ENCODE measurements around the gene CPAMD8.
"Not testable (repeated sequence)": the region's sequence is repeated elsewhere in the genome, so short reads cannot be mapped to it uniquely, and the experiment has no call there.

CPAMD8 gene

DNA sequence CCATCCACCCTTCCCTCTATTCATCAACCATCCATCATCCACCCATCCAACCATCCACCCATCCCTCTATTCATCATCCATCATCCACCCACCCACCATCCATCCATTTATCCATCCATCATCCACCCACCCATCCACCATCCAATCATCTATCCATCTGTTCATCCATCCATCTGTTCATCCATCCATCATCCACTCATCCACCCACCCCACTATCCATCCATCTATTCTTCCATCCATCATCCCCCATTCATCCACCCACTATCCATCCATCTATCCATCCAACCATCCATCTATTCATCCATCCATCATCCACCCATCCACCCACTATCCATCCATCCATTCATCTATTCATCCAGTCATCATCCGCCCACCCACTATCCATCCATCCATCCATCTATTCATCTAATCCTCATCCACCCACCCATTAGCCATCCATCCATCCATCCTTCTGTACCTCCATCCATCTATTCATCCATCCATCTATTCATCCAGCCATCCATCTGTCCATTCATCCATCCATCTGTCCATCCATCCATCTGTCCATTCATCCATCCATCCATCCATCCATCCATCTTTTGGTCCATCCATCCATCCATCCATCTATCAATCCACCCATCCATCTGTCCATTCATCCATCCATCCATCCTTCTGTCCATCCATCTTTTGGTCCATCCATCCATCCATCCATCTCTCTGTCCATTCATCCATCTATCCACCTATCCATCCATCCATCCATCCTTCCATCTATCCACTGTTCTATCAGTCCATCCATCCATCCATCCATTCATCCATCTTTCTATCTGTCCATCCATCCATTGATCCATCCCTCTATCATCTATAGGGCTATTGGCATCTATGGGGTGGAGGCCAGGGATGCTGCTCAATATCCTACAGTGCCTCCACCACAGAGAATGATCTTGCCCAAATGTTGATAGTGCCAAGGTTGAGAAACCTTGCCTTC, 47.5 kb downstream of the CPAMD8 start:
- no peak for DNase-seq (ENCODE audit: low read depth)
- no peak overlapping the region for H3K4me3 ChIP-seq (ENCODE audit: low read length)
- TF ChIP-seq, protein P1, sequence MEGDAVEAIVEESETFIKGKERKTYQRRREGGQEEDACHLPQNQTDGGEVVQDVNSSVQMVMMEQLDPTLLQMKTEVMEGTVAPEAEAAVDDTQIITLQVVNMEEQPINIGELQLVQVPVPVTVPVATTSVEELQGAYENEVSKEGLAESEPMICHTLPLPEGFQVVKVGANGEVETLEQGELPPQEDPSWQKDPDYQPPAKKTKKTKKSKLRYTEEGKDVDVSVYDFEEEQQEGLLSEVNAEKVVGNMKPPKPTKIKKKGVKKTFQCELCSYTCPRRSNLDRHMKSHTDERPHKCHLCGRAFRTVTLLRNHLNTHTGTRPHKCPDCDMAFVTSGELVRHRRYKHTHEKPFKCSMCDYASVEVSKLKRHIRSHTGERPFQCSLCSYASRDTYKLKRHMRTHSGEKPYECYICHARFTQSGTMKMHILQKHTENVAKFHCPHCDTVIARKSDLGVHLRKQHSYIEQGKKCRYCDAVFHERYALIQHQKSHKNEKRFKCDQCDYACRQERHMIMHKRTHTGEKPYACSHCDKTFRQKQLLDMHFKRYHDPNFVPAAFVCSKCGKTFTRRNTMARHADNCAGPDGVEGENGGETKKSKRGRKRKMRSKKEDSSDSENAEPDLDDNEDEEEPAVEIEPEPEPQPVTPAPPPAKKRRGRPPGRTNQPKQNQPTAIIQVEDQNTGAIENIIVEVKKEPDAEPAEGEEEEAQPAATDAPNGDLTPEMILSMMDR (conservative IDR thresholded peaks at IDR 0.05; ENCODE audit: low read length) = no peak

DNA sequence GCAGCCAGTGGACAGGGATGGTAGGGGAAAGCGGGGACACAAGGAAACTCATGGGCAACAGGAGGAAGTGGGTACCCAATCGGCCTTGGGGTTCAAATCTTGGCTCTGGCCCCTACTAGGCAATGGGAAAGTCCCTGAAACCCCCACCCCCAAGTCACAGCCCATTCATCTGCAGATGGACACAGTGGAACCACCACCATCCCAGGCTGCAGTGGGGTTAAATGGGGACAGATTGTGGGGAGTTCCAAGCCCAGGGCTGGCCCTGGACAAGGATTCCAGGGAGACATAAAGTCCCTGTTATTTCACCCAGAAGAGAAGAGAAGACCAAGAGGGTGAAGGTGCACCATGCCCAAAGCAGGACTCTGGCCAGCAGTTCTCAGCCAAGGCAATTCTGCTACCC, 48.5 kb downstream of the CPAMD8 start:
- TF ChIP-seq, protein P1 (conservative IDR thresholded peaks at IDR 0.05; ENCODE audit: low read length) = no peak
- no peak overlapping the region for H3K4me3 ChIP-seq (ENCODE audit: low read length)
- no peak for DNase-seq (ENCODE audit: low read depth)

DNA sequence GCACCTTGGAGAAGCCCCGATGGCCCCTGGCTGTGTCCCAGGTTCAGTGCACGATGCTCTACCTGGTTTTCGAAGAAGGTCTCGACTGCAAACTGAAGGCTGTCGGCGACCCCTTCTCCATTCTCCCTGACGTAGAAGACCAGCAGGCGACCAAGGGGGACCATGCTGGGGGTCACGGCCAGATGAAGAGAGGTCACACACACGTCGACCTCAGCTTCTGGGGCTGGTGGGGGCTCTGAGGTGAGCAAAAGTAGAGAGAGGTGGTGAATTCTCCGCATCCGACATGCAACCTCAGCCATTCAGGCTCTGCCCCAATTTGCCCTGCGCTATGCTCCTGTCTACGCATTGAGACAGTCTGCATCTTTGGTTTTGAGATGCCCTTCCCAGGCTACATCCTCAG, 49.3 kb downstream of the CPAMD8 start:
- TF ChIP-seq, protein P1 (conservative IDR thresholded peaks at IDR 0.05; ENCODE audit: low read length) = no peak

DNA sequence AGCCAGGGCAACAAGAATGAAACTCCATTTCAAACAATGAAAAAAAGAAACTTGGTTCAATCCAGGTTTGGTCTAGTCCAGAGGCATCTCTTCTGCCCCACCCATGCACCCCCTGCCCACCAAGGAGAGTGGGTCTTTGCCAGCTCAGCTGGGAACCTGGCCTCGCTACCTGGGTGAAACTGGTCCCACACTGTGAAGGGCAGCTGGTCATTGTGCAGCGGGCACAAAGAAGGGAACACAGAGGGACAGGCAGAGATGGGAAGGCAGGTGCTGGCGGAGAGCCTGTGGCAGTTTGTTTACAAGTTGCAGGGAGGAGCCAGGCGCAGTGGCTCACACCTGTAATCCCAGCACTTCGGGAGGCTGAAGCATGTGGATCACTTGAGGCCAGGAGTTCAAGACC, 50.2 kb downstream of the CPAMD8 start:
- TF ChIP-seq, protein P1 (conservative IDR thresholded peaks at IDR 0.05; ENCODE audit: low read length) = no peak
- H3K4me3 ChIP-seq (ENCODE audit: low read length) = no peak overlapping the region
- no peak for DNase-seq (ENCODE audit: low read depth)

More for the DNA sequence above, 49.3 kb downstream of the CPAMD8 start:
- H3K4me3 ChIP-seq (ENCODE audit: low read length) = no peak overlapping the region
- no peak for DNase-seq (ENCODE audit: low read depth)

DNA sequence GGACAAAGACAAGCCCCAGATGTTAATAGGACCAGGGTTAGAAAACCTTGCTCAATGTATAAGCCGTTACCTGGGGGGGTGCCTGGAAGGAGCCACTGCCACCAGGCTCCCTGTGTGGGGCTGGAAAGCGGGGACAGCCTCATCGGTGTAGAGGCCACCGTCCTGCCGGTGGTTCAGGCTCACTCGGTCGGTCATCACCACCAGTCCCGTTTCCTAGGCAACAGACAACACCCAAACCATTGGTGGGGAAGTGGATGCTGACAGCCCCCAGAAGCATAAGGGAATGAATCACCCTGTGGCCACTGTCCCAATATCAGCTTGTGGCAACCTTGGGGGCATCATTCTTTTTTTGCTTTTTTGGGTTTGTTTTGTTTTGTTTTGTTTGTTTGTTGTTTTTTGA, 55.8 kb downstream of the CPAMD8 start:
- no peak overlapping the region for H3K4me3 ChIP-seq (ENCODE audit: low read length)
- TF ChIP-seq, protein P1 (conservative IDR thresholded peaks at IDR 0.05; ENCODE audit: low read length) = no peak
- no peak for DNase-seq (ENCODE audit: low read depth)

DNA sequence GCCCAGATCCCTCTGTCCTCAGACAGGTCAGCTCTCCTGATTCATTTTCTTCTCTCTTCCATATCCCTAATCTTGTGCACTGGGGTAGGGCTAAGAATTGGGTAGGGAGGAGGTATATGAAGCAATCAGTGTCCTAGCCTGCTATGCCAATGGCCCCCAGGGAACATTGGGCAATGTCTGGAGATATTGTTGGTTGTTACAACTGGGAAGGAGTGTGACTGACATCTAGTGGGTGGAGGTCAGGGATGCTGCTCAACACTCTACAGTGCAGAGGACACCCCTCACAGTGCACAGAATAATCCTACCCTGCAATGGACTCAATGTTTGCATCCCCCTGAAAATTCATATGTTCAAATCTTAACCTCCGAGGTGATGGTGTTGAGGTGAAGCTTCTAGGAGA, 57.5 kb downstream of the CPAMD8 start:
- TF ChIP-seq, protein P1 (conservative IDR thresholded peaks at IDR 0.05; ENCODE audit: low read length) = no peak
- DNase-seq (ENCODE audit: low read depth) = no peak
- no peak overlapping the region for H3K4me3 ChIP-seq (ENCODE audit: low read length)

DNA sequence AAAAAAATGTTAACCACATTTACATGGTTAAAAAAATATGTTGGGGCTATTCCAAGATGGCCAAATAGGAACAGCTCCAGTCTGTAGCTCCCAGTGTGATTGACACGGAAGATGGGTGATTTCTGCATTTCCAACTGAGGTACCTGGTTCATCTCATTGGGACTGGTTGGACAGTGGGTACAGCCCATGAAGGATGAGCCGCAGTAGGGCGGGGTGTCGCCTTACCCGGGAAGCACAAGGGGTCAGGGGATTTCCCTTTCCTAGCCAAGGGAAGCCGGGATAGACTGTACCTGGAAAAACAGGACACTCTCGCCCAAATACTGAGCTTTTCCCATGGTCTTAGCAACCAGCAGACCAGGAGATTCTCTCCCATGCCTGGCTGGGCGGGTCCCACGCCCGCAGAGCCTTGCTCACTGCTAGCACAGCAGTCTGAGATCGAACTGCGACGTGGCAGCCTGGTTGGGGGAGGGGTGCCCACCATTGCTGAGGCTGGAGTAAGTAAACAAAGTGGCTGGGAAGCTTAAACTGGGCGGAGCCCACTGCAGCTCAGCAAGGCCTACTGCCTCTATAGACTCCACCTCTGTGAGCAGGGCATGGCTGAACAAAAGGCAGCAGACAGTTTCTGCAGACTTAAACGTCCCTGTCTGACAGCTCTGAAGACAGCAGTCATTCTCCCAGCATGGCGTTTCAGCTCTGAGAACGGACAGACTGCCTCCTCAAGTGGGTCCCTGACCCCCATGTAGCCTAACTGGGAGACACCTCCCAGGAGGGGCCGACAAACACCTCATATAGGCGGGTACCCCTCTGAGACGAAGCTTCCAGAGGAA, 65.4 kb downstream of the CPAMD8 start:
- not testable (repeated sequence) for DNase-seq (ENCODE audit: low read depth); H3K4me3 ChIP-seq (ENCODE audit: low read length)

DNA sequence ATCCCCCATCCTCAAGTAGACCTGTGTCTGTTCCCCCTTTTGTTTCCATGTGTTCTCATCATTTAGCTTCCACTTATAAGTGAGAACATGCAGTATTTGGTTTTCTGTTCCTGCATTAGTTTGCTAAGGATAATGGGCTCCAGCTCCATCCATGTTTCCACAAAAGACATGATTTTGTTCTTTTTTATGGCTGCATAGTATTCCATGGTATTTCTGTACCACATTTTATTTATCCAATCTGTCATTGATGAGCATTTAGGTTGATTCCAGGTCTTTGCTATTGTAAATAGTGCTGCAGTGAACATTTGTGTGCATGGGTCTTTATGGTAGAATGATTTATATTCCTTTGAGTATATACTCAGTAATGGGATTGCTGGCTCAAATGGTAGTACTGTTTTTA, 68.3 kb downstream of the CPAMD8 start:
- DNase-seq (ENCODE audit: low read depth); H3K4me3 ChIP-seq (ENCODE audit: low read length): not testable (repeated sequence)
